AG04450 (cell line): ENCODE measurements around the gene EXOC2. TPM values are rescaled to one million over a fixed set of nuclear protein-coding genes. Genes with fewer than 3 reads are reported as not detected.

ENCODE experiments used
- CTCF ChIA-PET: fragments of 300-600, 350-600 bp; formaldehyde crosslinking; extraction: SDS; loops from one replicate; lab custom pipeline; 2022; ENCODE audit warnings: antibody characterized with exemption, inconsistent platforms; lab: Charles Lee
- POLR2A ChIA-PET: fragments of 350-600 bp; formaldehyde crosslinking; extraction: SDS; loops from one replicate; lab custom pipeline; 2021; ENCODE audit warnings: antibody characterized with exemption, inconsistent platforms; lab: Yijun Ruan, JAX
- DNase-seq: peaks from one replicate; pipeline ENCODE4 v3.0.0-alpha.2; 2011; ENCODE audit warnings: low read depth, low spot score
- H3K27ac ChIP-seq: one replicate; pipeline ENCODE4 v1.5.1; 2012; ENCODE audit warnings: low read depth, low read length, control low read depth
- H3K27me3 ChIP-seq: one replicate; pipeline ENCODE4 v1.6.0; 2012; ENCODE audit warnings: low read length; ENCODE audit not compliant: control insufficient read depth, insufficient read depth
- H3K4me3 ChIP-seq: 2 replicates; pipeline ENCODE4 v1.5.1; 2011; ENCODE audit warnings: mild to moderate bottlenecking, low read depth, low read length, control low read depth
- H3K9me3 ChIP-seq: 2 replicates; pipeline ENCODE4 v1.5.1; 2012; ENCODE audit warnings: low read length; ENCODE audit not compliant: control insufficient read depth, insufficient read depth
- polyA plus RNA-seq: library from polyadenylated mRNA; depleted of rRNA; stranded (reverse); fragments of >200 nt; gene quantifications from 2 replicates; pipeline ENCODE4 v1.2.3, GENCODE V29; 2011
- TF ChIP-seq, protein P1 (sequence below): IDR thresholded peaks from 2 replicates; pipeline ENCODE4 v1.5.1; 2011; ENCODE audit warnings: low read depth, low read length, control low read depth, inconsistent platforms

The EXOC2 gene
- polyA plus RNA-seq, 1 experiment: 33.4 TPM

DNA sequence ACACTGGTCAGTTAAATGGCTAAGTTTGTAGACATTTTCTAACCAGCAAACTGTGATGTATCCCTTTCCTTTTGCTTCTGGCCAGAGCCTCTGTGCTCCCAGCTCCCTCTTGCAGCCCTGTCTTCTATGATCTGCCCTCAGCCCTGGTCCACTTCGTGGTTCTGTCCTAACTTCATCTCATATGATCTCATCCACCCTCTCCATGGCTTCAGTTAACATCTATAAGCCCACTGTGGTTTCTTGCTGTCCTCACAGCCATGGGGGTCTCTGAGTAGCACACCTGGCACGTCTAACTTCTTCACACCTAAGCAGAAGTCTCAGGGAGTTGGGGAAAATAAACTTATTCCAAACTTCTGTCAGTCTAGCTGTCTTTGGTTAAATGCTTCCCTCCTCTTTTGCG is 219.6 kb downstream of the EXOC2 start:
- peaks cover 5% of the 10 kb centered on the region for H3K27me3 ChIP-seq
- TF ChIP-seq, protein P1, sequence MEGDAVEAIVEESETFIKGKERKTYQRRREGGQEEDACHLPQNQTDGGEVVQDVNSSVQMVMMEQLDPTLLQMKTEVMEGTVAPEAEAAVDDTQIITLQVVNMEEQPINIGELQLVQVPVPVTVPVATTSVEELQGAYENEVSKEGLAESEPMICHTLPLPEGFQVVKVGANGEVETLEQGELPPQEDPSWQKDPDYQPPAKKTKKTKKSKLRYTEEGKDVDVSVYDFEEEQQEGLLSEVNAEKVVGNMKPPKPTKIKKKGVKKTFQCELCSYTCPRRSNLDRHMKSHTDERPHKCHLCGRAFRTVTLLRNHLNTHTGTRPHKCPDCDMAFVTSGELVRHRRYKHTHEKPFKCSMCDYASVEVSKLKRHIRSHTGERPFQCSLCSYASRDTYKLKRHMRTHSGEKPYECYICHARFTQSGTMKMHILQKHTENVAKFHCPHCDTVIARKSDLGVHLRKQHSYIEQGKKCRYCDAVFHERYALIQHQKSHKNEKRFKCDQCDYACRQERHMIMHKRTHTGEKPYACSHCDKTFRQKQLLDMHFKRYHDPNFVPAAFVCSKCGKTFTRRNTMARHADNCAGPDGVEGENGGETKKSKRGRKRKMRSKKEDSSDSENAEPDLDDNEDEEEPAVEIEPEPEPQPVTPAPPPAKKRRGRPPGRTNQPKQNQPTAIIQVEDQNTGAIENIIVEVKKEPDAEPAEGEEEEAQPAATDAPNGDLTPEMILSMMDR: no peak
- ChIA-PET POLR2A (no interaction called here), CTCF (no interaction called here)
- no peak for DNase-seq
- H3K9me3 ChIP-seq: no peaks in the 10 kb centered on the region; the same call in 1 of the 2 replicates
- no peak overlapping the region for H3K27ac ChIP-seq
- H3K4me3 ChIP-seq: no peak overlapping the region

GRCh38 chr6:470901-471448 is 222.0 kb downstream of the EXOC2 start:
- ChIA-PET CTCF (no interaction called here), POLR2A (no interaction called here)
- H3K4me3 ChIP-seq: no peak overlapping the region
- TF ChIP-seq, protein P1: no peak
- DNase-seq: no peak
- H3K27ac ChIP-seq: no peak overlapping the region
- H3K27me3 ChIP-seq: peaks cover 3% of the 10 kb centered on the region
- H3K9me3 ChIP-seq: peaks cover 2% of the 10 kb centered on the region; the same call in 1 of the 2 replicates

DNA sequence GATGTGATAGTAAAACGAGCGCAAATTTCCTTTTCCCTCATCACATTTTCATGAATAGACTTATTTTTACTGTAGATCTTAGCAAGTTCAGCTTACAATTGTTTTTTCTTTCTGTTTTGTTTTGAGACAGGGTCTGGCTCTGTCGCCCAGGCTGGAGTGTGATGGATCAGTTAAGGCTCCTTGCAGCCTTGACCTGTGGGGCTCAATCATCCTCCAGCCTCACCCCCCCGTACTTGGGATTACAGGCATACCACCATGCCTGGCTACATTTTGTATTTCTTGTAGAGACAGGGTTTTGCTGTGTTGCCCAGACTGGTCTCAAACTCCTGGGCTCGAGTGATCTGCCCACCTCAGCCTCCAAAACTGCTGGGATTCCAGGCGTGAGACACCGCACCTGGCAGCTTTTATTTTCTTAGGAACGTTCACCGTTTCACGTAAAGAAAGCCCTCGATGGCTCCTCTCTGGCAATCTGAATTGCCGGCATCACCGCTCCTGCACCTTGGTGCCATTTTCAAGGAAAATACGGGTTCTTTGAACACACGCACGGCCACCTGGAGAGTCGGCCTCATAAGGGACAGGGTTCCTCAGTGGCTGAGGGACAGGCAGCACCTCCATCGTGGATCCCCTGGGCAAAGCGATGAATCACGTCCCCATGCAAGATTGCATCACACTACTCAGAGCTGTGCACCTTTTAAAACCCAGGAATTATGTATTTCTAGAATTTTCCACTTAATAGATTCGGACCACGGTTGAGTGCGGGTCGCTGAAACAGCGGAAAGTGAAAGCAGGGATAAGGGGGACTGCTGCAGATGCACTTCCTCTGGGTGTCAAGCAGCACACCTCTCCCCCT is 222.7 kb downstream of the EXOC2 start:
- peaks cover 3% of the 10 kb centered on the region; the same call in 1 of the 2 replicates for H3K9me3 ChIP-seq
- CTCF ChIA-PET: no interaction called here
- POLR2A ChIA-PET: no interaction called here
- TF ChIP-seq, protein P1: no peak
- peaks cover 2% of the 10 kb centered on the region for H3K27me3 ChIP-seq
- no peak overlapping the region for H3K4me3 ChIP-seq
- no peak overlapping the region for H3K27ac ChIP-seq
- DNase-seq: no peak

DNA sequence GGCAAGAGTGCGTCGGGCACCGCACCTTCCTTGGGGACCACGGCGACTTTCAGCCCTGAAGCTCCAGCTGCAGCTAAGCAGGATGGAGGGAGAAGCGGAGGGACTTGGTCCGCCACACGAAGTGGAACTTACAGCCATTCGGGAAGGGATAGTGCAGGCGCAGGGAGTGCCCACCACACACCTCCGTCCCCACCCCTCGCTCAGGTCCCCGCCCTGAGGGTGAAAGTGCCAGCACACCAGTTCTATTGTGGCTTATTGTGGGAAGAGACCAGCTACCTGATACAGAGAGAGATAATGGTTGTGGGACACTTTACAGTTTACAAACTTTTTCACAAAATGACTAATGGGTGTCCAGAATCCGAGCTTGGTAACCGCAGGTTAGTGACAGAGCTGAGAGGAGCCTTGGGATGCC is 225.3 kb downstream of the EXOC2 start:
- no peaks in the 10 kb centered on the region for H3K27me3 ChIP-seq
- ChIA-PET POLR2A (no interaction called here), CTCF (no interaction called here)
- H3K4me3 ChIP-seq: no peak overlapping the region
- H3K27ac ChIP-seq: no peak overlapping the region
- peaks cover 3% of the 10 kb centered on the region; the same call in 1 of the 2 replicates for H3K9me3 ChIP-seq
- TF ChIP-seq, protein P1: no peak
- no peak for DNase-seq

- CTCF ChIA-PET: no interaction called here
- Histone ChIP-seq H3K27ac (no peak overlapping the region), H3K9me3 (peaks cover 3% of the 10 kb centered on the region; the same call in 1 of the 2 replicates), H3K27me3 (no peaks in the 10 kb centered on the region), H3K4me3 (no peak overlapping the region)
- POLR2A ChIA-PET: no interaction called here
- TF ChIP-seq, protein P1: no peak
- no peak for DNase-seq
Observed at GRCh38 chr6:467111-467510, 225.8 kb downstream of the EXOC2 start.
